ENCODE results near the gene CREBZF.
A peak's percentile ranks its signal among the peaks of the same experiment; 100 is the strongest.

Gene CREBZF

GRCh38 chr11:85699957-85700741 lies 35.2 kb upstream of the CREBZF start:
- no peak overlapping the region for H3K27ac ChIP-seq
- no peak for TF ChIP-seq CTCF (conservative IDR thresholded peaks at IDR 0.05)

- no peak overlapping the region for H3K27ac ChIP-seq
- TF ChIP-seq CTCF (conservative IDR thresholded peaks at IDR 0.05), result no peak
These were observed 33.3 kb upstream of the CREBZF start for GRCh38 chr11:85698195-85698594.

- TF ChIP-seq CTCF (conservative IDR thresholded peaks at IDR 0.05), result no peak
- no peak overlapping the region for H3K27ac ChIP-seq
These were observed 32.8 kb upstream of the CREBZF start for GRCh38 chr11:85697747-85698146.

GRCh38 chr11:85695546-85695945 lies 30.6 kb upstream of the CREBZF start:
- peak overlapping the region; percentile 21; the same call in 1 of the 2 replicates for H3K27ac ChIP-seq
- TF ChIP-seq CTCF (conservative IDR thresholded peaks at IDR 0.05), result no peak

GRCh38 chr11:85694385-85694980 lies 29.6 kb upstream of the CREBZF start:
- TF ChIP-seq CTCF (conservative IDR thresholded peaks at IDR 0.05), result peak; percentile 82
- H3K27ac ChIP-seq, result peak overlapping the region; percentile 21

- TF ChIP-seq CTCF (conservative IDR thresholded peaks at IDR 0.05), result no peak
These were observed 21.0 kb upstream of the CREBZF start, which contains the start of gene CCDC89 for GRCh38 chr11:85685820-85686459. CCDC89 (minus strand) TSS chr11:85686195; CDS start chr11:85686130, 65 bp downstream.

GRCh38 chr11:85685125-85685819 lies 20.3 kb upstream of the CREBZF start:
- no peak for TF ChIP-seq CTCF (conservative IDR thresholded peaks at IDR 0.05)
- no peak overlapping the region for H3K27ac ChIP-seq

More at GRCh38 chr11:85685820-85686459, 21.0 kb upstream of the CREBZF start, which contains the start of gene CCDC89:
- H3K27ac ChIP-seq, result no peak within 1 kb of the TSS
